ENCODE results near the gene SERTAD4.

GRCh38 chr1:210236386-210236839 lies 3.8 kb downstream of the SERTAD4 start:
- TF ChIP-seq POLR2AphosphoS5 (IDR thresholded peaks at IDR 0.05; ENCODE audit: low read depth, low read length) (no peak), TBP (IDR thresholded peaks at IDR 0.05; ENCODE audit: low read depth, low read length) (no peak), ATF2 (IDR thresholded peaks at IDR 0.05; ENCODE audit: low read length) (no peak), CTCF (IDR thresholded peaks at IDR 0.05; ENCODE audit: control extremely low read depth in 1 of 3, insufficient read depth in 1 of 3, low read depth in 1 of 3, low read length in 3 of 3) (no peak), CBX8 (IDR thresholded peaks at IDR 0.05; ENCODE audit: borderline replicate concordance, low read depth, low read length) (no peak), TCF12 (IDR thresholded peaks at IDR 0.05; ENCODE audit: low read depth, low read length) (no peak), PHF8 (conservative IDR thresholded peaks at IDR 0.05; ENCODE audit: low read depth, low read length) (no peak), SP1 (IDR thresholded peaks at IDR 0.05; ENCODE audit: low read depth, low read length) (no peak), RAD21 (IDR thresholded peaks at IDR 0.05 in 1 of 2, conservative IDR thresholded peaks at IDR 0.05 in 1 of 2; ENCODE audit: low read depth in 2 of 2, low read length in 2 of 2) (no peak), MAFK (IDR thresholded peaks at IDR 0.05; ENCODE audit: low read depth, low read length) (no peak), CBX5 (IDR thresholded peaks at IDR 0.05; ENCODE audit: low read depth, low read length) (no peak)

All from H1 (cell line).